C4-2B (cell line): ENCODE measurements around the gene DHTKD1.
"Not testable (repeated sequence)": the region's sequence is repeated elsewhere in the genome, so short reads cannot be mapped to it uniquely, and the experiment has no call there.

Source experiments
- H3K27ac ChIP-seq: fragments of 450-650 bp; 2 replicates; pipeline ENCODE4 v1.5.1; 2017
- CTCF ChIP-seq: fragments of 450-650 bp; conservative IDR thresholded peaks from 2 replicates; pipeline ENCODE4 v1.5.1; 2017; ENCODE audit warnings: mild to moderate bottlenecking
- ZFX ChIP-seq: fragments of 450-650 bp; IDR thresholded peaks from 2 replicates; pipeline ENCODE4 v1.6.1; 2017

Gene DHTKD1

GRCh38 chr10:12165999-12166775 lies 97.4 kb downstream of the DHTKD1 start:
- TF ChIP-seq CTCF (no peak), ZFX (no peak)
- no peak overlapping the region for H3K27ac ChIP-seq

GRCh38 chr10:12171512-12171911 lies 102.8 kb downstream of the DHTKD1 start:
- not testable (repeated sequence) for H3K27ac ChIP-seq
